GM12892 (cell line): Measurements from ENCODE around the gene HMCN2.

Experiments
- POLR2A ChIP-seq: IDR thresholded peaks from 2 replicates; pipeline ENCODE4 v1.6.1; 2011; ENCODE audit warnings: low read depth, low read length, control low read depth
- POLR2AphosphoS5 ChIP-seq: IDR thresholded peaks from 2 replicates; pipeline ENCODE4 v1.6.1; 2011; ENCODE audit warnings: low read depth, low read length, control low read depth
- TAF1 ChIP-seq: IDR thresholded peaks from 2 replicates; pipeline ENCODE4 v1.6.1; 2011; ENCODE audit warnings: low read depth, mild to moderate bottlenecking, control low read depth, low read length, borderline replicate concordance

- TF ChIP-seq POLR2A (no peak), POLR2AphosphoS5 (no peak), TAF1 (no peak)
Observed at GRCh38 chr9:130337318-130337717, 71.8 kb downstream of the HMCN2 start.
